Stimulated activated CD4-positive, alpha-beta T cell treated with anti-CD3 and anti-CD28 coated beads, Interleukin-12 subunit alpha, Interleukin-12 subunit beta, amount 100 ng/mL, for 24 hours (primary cell): ENCODE data around the gene RBFOX1.

Experiments
- DNase-seq, 2 experiments: peaks; one replicate each; pipeline ENCODE4 v3.0.0-alpha.2; 2020; ENCODE audit warnings: low read depth in 2 of 2

RBFOX1 gene

GRCh38 chr16:7518158-7518557, 185.5 kb downstream of the RBFOX1 start:
- no peak for DNase-seq

GRCh38 chr16:7521834-7522233, 189.2 kb downstream of the RBFOX1 start:
- DNase-seq, result no peak

GRCh38 chr16:7524419-7524818, 191.8 kb downstream of the RBFOX1 start:
- DNase-seq, result no peak

- DNase-seq, result no peak
Measured at GRCh38 chr16:7526736-7527135, 194.1 kb downstream of the RBFOX1 start.

GRCh38 chr16:7532534-7532933, 199.9 kb downstream of the RBFOX1 start:
- DNase-seq, result no peak

GRCh38 chr16:7534749-7535148, 202.1 kb downstream of the RBFOX1 start:
- DNase-seq, result no peak

GRCh38 chr16:7541026-7541425, 208.4 kb downstream of the RBFOX1 start:
- DNase-seq, result no peak

GRCh38 chr16:7545251-7545650, 212.6 kb downstream of the RBFOX1 start:
- no peak for DNase-seq

GRCh38 chr16:7546948-7547347, 214.3 kb downstream of the RBFOX1 start:
- no peak for DNase-seq

GRCh38 chr16:7547736-7548135, 215.1 kb downstream of the RBFOX1 start:
- no peak for DNase-seq

GRCh38 chr16:7548796-7549318, 216.2 kb downstream of the RBFOX1 start:
- DNase-seq, result no peak

- DNase-seq, result no peak
Measured at GRCh38 chr16:7550096-7550495, 217.5 kb downstream of the RBFOX1 start.

- no peak for DNase-seq
Measured at GRCh38 chr16:7555459-7555858, 222.8 kb downstream of the RBFOX1 start.

GRCh38 chr16:7561908-7562405, 229.3 kb downstream of the RBFOX1 start:
- DNase-seq, result no peak

GRCh38 chr16:7566360-7566759, 233.7 kb downstream of the RBFOX1 start:
- DNase-seq, result no peak

- DNase-seq, result no peak
Measured at GRCh38 chr16:7571366-7571765, 238.7 kb downstream of the RBFOX1 start.

GRCh38 chr16:7577588-7577987, 244.9 kb downstream of the RBFOX1 start:
- DNase-seq, result no peak

- no peak for DNase-seq
Measured at GRCh38 chr16:7579454-7579853, 246.8 kb downstream of the RBFOX1 start.

GRCh38 chr16:7581175-7581574, 248.5 kb downstream of the RBFOX1 start:
- DNase-seq, result no peak

GRCh38 chr16:7583396-7583795, 250.8 kb downstream of the RBFOX1 start:
- DNase-seq, result no peak

- DNase-seq, result no peak
Measured at GRCh38 chr16:7584561-7584960, 251.9 kb downstream of the RBFOX1 start.

GRCh38 chr16:7585705-7586104, 253.1 kb downstream of the RBFOX1 start:
- DNase-seq, result no peak

GRCh38 chr16:7590934-7591333, 258.3 kb downstream of the RBFOX1 start:
- no peak for DNase-seq

- DNase-seq, result no peak
Measured at GRCh38 chr16:7596308-7596707, 263.7 kb downstream of the RBFOX1 start.
